ENCODE measurements around the gene RASA3. TPM values are rescaled to one million over a fixed set of nuclear protein-coding genes. Genes with fewer than 3 reads are reported as not detected.

The RASA3 gene
- total RNA-seq, 2 donors from 2014 or later: 4.4 to 7.2 TPM

GRCh38 chr13:114001331-114002008 is 131.0 kb downstream of the RASA3 start:
- intact Hi-C loops (cut with DNase I): no loop called here
- no peaks in the 10 kb centered on the region for H3K4me1 ChIP-seq
- no peaks in the 10 kb centered on the region for H3K36me3 ChIP-seq
- no peak for TF ChIP-seq CTCF (IDR thresholded peaks at IDR 0.05)
- no peak overlapping the region for H3K27ac ChIP-seq
- no peaks in the 10 kb centered on the region for H3K9me3 ChIP-seq
- H3K4me3 ChIP-seq: no peak overlapping the region
- no peak overlapping the region for H3K9ac ChIP-seq (ENCODE audit: low read depth in 2 of 2, low read length in 2 of 2)
- no peaks in the 10 kb centered on the region for H3K27me3 ChIP-seq
- DNase-seq: no peak

- Histone ChIP-seq H3K36me3 (no peaks in the 10 kb centered on the region), H3K4me3 (no peak overlapping the region), H3K9ac (ENCODE audit: low read depth in 2 of 2, low read length in 2 of 2) (no peak overlapping the region), H3K9me3 (no peaks in the 10 kb centered on the region), H3K27ac (no peak overlapping the region), H3K4me1 (no peaks in the 10 kb centered on the region), H3K27me3 (no peaks in the 10 kb centered on the region)
- no peak for TF ChIP-seq CTCF (IDR thresholded peaks at IDR 0.05)
- intact Hi-C loops (cut with DNase I): no loop called here
- DNase-seq: no peak
Observed at GRCh38 chr13:114000151-114001040, 132.0 kb downstream of the RASA3 start.

- H3K4me1 ChIP-seq: no peaks in the 10 kb centered on the region
- no peak overlapping the region for H3K9ac ChIP-seq (ENCODE audit: low read depth in 2 of 2, low read length in 2 of 2)
- H3K27me3 ChIP-seq: no peaks in the 10 kb centered on the region
- H3K4me3 ChIP-seq: no peak overlapping the region
- TF ChIP-seq CTCF (IDR thresholded peaks at IDR 0.05): no peak
- intact Hi-C loops (cut with DNase I): no loop called here
- H3K27ac ChIP-seq: no peak overlapping the region
- no peaks in the 10 kb centered on the region for H3K9me3 ChIP-seq
- DNase-seq: no peak
- no peaks in the 10 kb centered on the region for H3K36me3 ChIP-seq
Observed at GRCh38 chr13:113999618-113999910, 132.9 kb downstream of the RASA3 start.

GRCh38 chr13:113998781-113999617 is 133.4 kb downstream of the RASA3 start:
- DNase-seq: no peak
- H3K9me3 ChIP-seq: no peaks in the 10 kb centered on the region
- TF ChIP-seq CTCF (IDR thresholded peaks at IDR 0.05): no peak
- H3K4me1 ChIP-seq: no peaks in the 10 kb centered on the region
- H3K4me3 ChIP-seq: no peak overlapping the region
- no peaks in the 10 kb centered on the region for H3K36me3 ChIP-seq
- no peak overlapping the region for H3K9ac ChIP-seq (ENCODE audit: low read depth in 2 of 2, low read length in 2 of 2)
- no peak overlapping the region for H3K27ac ChIP-seq
- H3K27me3 ChIP-seq: no peaks in the 10 kb centered on the region
- intact Hi-C loops (cut with DNase I): no loop called here

Measured in colonic mucosa (tissue), 4 donors.